SHP77 (cell line): ENCODE results near the gene NARS2.

Source experiments
- DNase-seq, 2 experiments: peaks; one replicate each; lab custom pipeline; 2025; lab: John Stamatoyannopoulos, UW

The NARS2 gene

GRCh38 chr11:78432956-78433355 is 141.7 kb downstream of the NARS2 start:
- DNase-seq, result no peak

GRCh38 chr11:78432058-78432515 is 142.6 kb downstream of the NARS2 start:
- DNase-seq, result peak in 1 of 2 experiments; percentile 3

- no peak for DNase-seq
These were observed 145.0 kb downstream of the NARS2 start for GRCh38 chr11:78429660-78430059.

- no peak for DNase-seq
These were observed 145.5 kb downstream of the NARS2 start for GRCh38 chr11:78429209-78429608.

GRCh38 chr11:78428773-78429172 is 145.9 kb downstream of the NARS2 start:
- DNase-seq, result no peak

- no peak for DNase-seq
These were observed 146.4 kb downstream of the NARS2 start for GRCh38 chr11:78428266-78428636.

- no peak for DNase-seq
These were observed 146.9 kb downstream of the NARS2 start for GRCh38 chr11:78427615-78428265.

GRCh38 chr11:78426845-78427244 is 147.8 kb downstream of the NARS2 start:
- DNase-seq, result no peak

- DNase-seq, result no peak
These were observed 149.1 kb downstream of the NARS2 start for GRCh38 chr11:78425399-78426070.

GRCh38 chr11:78424334-78425270 is 150.1 kb downstream of the NARS2 start:
- no peak for DNase-seq

GRCh38 chr11:78423241-78423640 is 151.4 kb downstream of the NARS2 start:
- DNase-seq, result no peak

- DNase-seq, result peak; percentile 89 to 91
These were observed 153.9 kb downstream of the NARS2 start for GRCh38 chr11:78420796-78421209.

- DNase-seq, result peak; percentile 66 to 75
These were observed 154.4 kb downstream of the NARS2 start for GRCh38 chr11:78420255-78420764.

- DNase-seq, result no peak
These were observed 155.3 kb downstream of the NARS2 start for GRCh38 chr11:78419327-78419726.

GRCh38 chr11:78418584-78419211 is 156.0 kb downstream of the NARS2 start:
- no peak for DNase-seq

GRCh38 chr11:78417888-78418583 is 156.6 kb downstream of the NARS2 start:
- peak; percentile 89 to 93 for DNase-seq

- DNase-seq, result no peak
These were observed 157.3 kb downstream of the NARS2 start, which contains the start of gene GAB2 for GRCh38 chr11:78417175-78417887. Gene GAB2, minus strand, starts transcription at chr11:78417820. Its CDS starts 100 bp downstream, at chr11:78417720.

GRCh38 chr11:78416285-78417174 is 158.1 kb downstream of the NARS2 start:
- peak; percentile 86 to 91 for DNase-seq

- DNase-seq, result no peak
These were observed 159.3 kb downstream of the NARS2 start for GRCh38 chr11:78415338-78415737.
